Measurements from ENCODE around the gene MVB12B.

MVB12B gene

GRCh38 chr9:126296687-126297086 is 29.9 kb upstream of the MVB12B start:
- H3K27me3 ChIP-seq (ENCODE audit: low read depth): no peaks in the 10 kb centered on the region
- no peaks in the 10 kb centered on the region for H3K36me3 ChIP-seq (replicated peaks)
- in situ Hi-C loops (cut with MboI; ENCODE audit: low sequenced_read_pairs): no loop called here
- H3K9me3 ChIP-seq: no peaks in the 10 kb centered on the region
- no peaks in the 10 kb centered on the region for H3K4me1 ChIP-seq
- DNase-seq (ENCODE audit: low spot score in 2 of 2): no peak
- H3K4me3 ChIP-seq: no peak overlapping the region

- H3K36me3 ChIP-seq (replicated peaks): no peaks in the 10 kb centered on the region
- peaks cover 5% of the 10 kb centered on the region for H3K4me1 ChIP-seq
- no peak for DNase-seq (ENCODE audit: low spot score in 2 of 2)
- in situ Hi-C loops (cut with MboI; ENCODE audit: low sequenced_read_pairs): no loop called here
- H3K27me3 ChIP-seq (ENCODE audit: low read depth): no peaks in the 10 kb centered on the region
- no peaks in the 10 kb centered on the region for H3K9me3 ChIP-seq
- H3K4me3 ChIP-seq: no peak overlapping the region
These were observed 29.0 kb upstream of the MVB12B start for GRCh38 chr9:126297661-126298060.

GRCh38 chr9:126298063-126298801 is 28.4 kb upstream of the MVB12B start:
- Histone ChIP-seq H3K4me3 (no peak overlapping the region), H3K4me1 (peaks cover 6% of the 10 kb centered on the region), H3K36me3 (replicated peaks) (no peaks in the 10 kb centered on the region), H3K9me3 (no peaks in the 10 kb centered on the region), H3K27me3 (ENCODE audit: low read depth) (no peaks in the 10 kb centered on the region)
- in situ Hi-C loops (cut with MboI; ENCODE audit: low sequenced_read_pairs): no loop called here
- DNase-seq (ENCODE audit: low spot score in 2 of 2): no peak

GRCh38 chr9:126299706-126300276 is 26.8 kb upstream of the MVB12B start:
- H3K27me3 ChIP-seq (ENCODE audit: low read depth): no peaks in the 10 kb centered on the region
- in situ Hi-C loops (cut with MboI; ENCODE audit: low sequenced_read_pairs): loop anchor here (5.0 kb wide), 2 partner anchors 98 to 193 kb away; no protein-coding TSS in a partner anchor
- no peaks in the 10 kb centered on the region for H3K36me3 ChIP-seq (replicated peaks)
- no peak for DNase-seq (ENCODE audit: low spot score in 2 of 2)
- H3K4me1 ChIP-seq: peaks cover 6% of the 10 kb centered on the region
- H3K9me3 ChIP-seq: no peaks in the 10 kb centered on the region
- H3K4me3 ChIP-seq: no peak overlapping the region

GRCh38 chr9:126301196-126301595 is 25.4 kb upstream of the MVB12B start:
- Histone ChIP-seq H3K4me3 (no peak overlapping the region), H3K36me3 (replicated peaks) (no peaks in the 10 kb centered on the region), H3K27me3 (ENCODE audit: low read depth) (no peaks in the 10 kb centered on the region), H3K9me3 (no peaks in the 10 kb centered on the region), H3K4me1 (peaks cover 6% of the 10 kb centered on the region)
- in situ Hi-C loops (cut with MboI; ENCODE audit: low sequenced_read_pairs): loop anchor here (5.0 kb wide), 2 partner anchors 96 to 191 kb away; no protein-coding TSS in a partner anchor
- no peak for DNase-seq (ENCODE audit: low spot score in 2 of 2)

- peak; percentile 75 to 83 for DNase-seq (ENCODE audit: low spot score in 2 of 2)
- H3K9me3 ChIP-seq: no peaks in the 10 kb centered on the region
- in situ Hi-C loops (cut with MboI; ENCODE audit: low sequenced_read_pairs): loop anchor here (5.0 kb wide), 2 partner anchors 95 to 190 kb away; no protein-coding TSS in a partner anchor
- peaks cover 6% of the 10 kb centered on the region for H3K4me1 ChIP-seq
- H3K36me3 ChIP-seq (replicated peaks): no peaks in the 10 kb centered on the region
- no peaks in the 10 kb centered on the region for H3K27me3 ChIP-seq (ENCODE audit: low read depth)
- no peak overlapping the region for H3K4me3 ChIP-seq
These were observed 24.5 kb upstream of the MVB12B start for GRCh38 chr9:126301985-126302603.

GRCh38 chr9:126302730-126303129 is 23.9 kb upstream of the MVB12B start:
- H3K36me3 ChIP-seq (replicated peaks): no peaks in the 10 kb centered on the region
- in situ Hi-C loops (cut with MboI; ENCODE audit: low sequenced_read_pairs): loop anchor here (5.0 kb wide), 2 partner anchors 95 to 190 kb away; no protein-coding TSS in a partner anchor
- H3K4me3 ChIP-seq: no peak overlapping the region
- no peaks in the 10 kb centered on the region for H3K27me3 ChIP-seq (ENCODE audit: low read depth)
- H3K4me1 ChIP-seq: peaks cover 6% of the 10 kb centered on the region
- no peaks in the 10 kb centered on the region for H3K9me3 ChIP-seq
- no peak for DNase-seq (ENCODE audit: low spot score in 2 of 2)

GRCh38 chr9:126303488-126303887 is 23.1 kb upstream of the MVB12B start:
- Histone ChIP-seq H3K27me3 (ENCODE audit: low read depth) (no peaks in the 10 kb centered on the region), H3K4me3 (no peak overlapping the region), H3K4me1 (peaks cover 6% of the 10 kb centered on the region), H3K9me3 (no peaks in the 10 kb centered on the region), H3K36me3 (replicated peaks) (no peaks in the 10 kb centered on the region)
- DNase-seq (ENCODE audit: low spot score in 2 of 2): no peak
- in situ Hi-C loops (cut with MboI; ENCODE audit: low sequenced_read_pairs): loop anchor here (5.0 kb wide), 2 partner anchors 94 to 189 kb away; no protein-coding TSS in a partner anchor

- H3K36me3 ChIP-seq (replicated peaks): no peaks in the 10 kb centered on the region
- peaks cover 6% of the 10 kb centered on the region for H3K4me1 ChIP-seq
- no peak overlapping the region for H3K4me3 ChIP-seq
- DNase-seq (ENCODE audit: low spot score in 2 of 2): no peak
- H3K27me3 ChIP-seq (ENCODE audit: low read depth): no peaks in the 10 kb centered on the region
- in situ Hi-C loops (cut with MboI; ENCODE audit: low sequenced_read_pairs): loop anchor here (5.0 kb wide), 2 partner anchors 93 to 188 kb away; no protein-coding TSS in a partner anchor
- no peaks in the 10 kb centered on the region for H3K9me3 ChIP-seq
These were observed 22.2 kb upstream of the MVB12B start for GRCh38 chr9:126304207-126304970.

GRCh38 chr9:126304971-126305320 is 21.7 kb upstream of the MVB12B start:
- no peak for DNase-seq (ENCODE audit: low spot score in 2 of 2)
- no peaks in the 10 kb centered on the region for H3K27me3 ChIP-seq (ENCODE audit: low read depth)
- H3K4me1 ChIP-seq: peaks cover 6% of the 10 kb centered on the region
- no peaks in the 10 kb centered on the region for H3K36me3 ChIP-seq (replicated peaks)
- in situ Hi-C loops (cut with MboI; ENCODE audit: low sequenced_read_pairs): loop anchor here (5.0 kb wide), 2 partner anchors 92 to 187 kb away; no protein-coding TSS in a partner anchor
- no peak overlapping the region for H3K4me3 ChIP-seq
- no peaks in the 10 kb centered on the region for H3K9me3 ChIP-seq

GRCh38 chr9:126306071-126306647 is 20.5 kb upstream of the MVB12B start:
- Histone ChIP-seq H3K4me3 (no peak overlapping the region), H3K9me3 (no peaks in the 10 kb centered on the region), H3K27me3 (ENCODE audit: low read depth) (no peaks in the 10 kb centered on the region), H3K36me3 (replicated peaks) (no peaks in the 10 kb centered on the region), H3K4me1 (peaks cover 6% of the 10 kb centered on the region)
- in situ Hi-C loops (cut with MboI; ENCODE audit: low sequenced_read_pairs): no loop called here
- no peak for DNase-seq (ENCODE audit: low spot score in 2 of 2)

- H3K4me1 ChIP-seq: peaks cover 3% of the 10 kb centered on the region; the same call in 1 of the 2 replicates
- no peaks in the 10 kb centered on the region for H3K36me3 ChIP-seq (replicated peaks)
- H3K9me3 ChIP-seq: no peaks in the 10 kb centered on the region
- no peaks in the 10 kb centered on the region for H3K27me3 ChIP-seq (ENCODE audit: low read depth)
- H3K4me3 ChIP-seq: no peak overlapping the region
- no peak for DNase-seq (ENCODE audit: low spot score in 2 of 2)
- in situ Hi-C loops (cut with MboI; ENCODE audit: low sequenced_read_pairs): no loop called here
These were observed 19.1 kb upstream of the MVB12B start for GRCh38 chr9:126307322-126308061.

Data from HAP-1 (cell line).